ENCODE data around the gene SPOUT1.

- TF ChIP-seq POLR2AphosphoS5 (IDR thresholded peaks at IDR 0.05) = no peak
- no peak for TF ChIP-seq CTCF (IDR thresholded peaks at IDR 0.05 in 8 of 11, conservative IDR thresholded peaks at IDR 0.05 in 3 of 11)
- no peak for TF ChIP-seq POLR2A (IDR thresholded peaks at IDR 0.05)
These were observed 8.7 kb downstream of the SPOUT1 start for GRCh38 chr9:128820665-128821583.
